ENCODE results near the gene NOC2L. TPM values are rescaled to one million over a fixed set of nuclear protein-coding genes. Genes with fewer than 3 reads are reported as not detected.

Gene NOC2L
- total RNA-seq, 4 donors from 2014 or later: 35.3 to 54.1 (median 47.5) TPM

DNA sequence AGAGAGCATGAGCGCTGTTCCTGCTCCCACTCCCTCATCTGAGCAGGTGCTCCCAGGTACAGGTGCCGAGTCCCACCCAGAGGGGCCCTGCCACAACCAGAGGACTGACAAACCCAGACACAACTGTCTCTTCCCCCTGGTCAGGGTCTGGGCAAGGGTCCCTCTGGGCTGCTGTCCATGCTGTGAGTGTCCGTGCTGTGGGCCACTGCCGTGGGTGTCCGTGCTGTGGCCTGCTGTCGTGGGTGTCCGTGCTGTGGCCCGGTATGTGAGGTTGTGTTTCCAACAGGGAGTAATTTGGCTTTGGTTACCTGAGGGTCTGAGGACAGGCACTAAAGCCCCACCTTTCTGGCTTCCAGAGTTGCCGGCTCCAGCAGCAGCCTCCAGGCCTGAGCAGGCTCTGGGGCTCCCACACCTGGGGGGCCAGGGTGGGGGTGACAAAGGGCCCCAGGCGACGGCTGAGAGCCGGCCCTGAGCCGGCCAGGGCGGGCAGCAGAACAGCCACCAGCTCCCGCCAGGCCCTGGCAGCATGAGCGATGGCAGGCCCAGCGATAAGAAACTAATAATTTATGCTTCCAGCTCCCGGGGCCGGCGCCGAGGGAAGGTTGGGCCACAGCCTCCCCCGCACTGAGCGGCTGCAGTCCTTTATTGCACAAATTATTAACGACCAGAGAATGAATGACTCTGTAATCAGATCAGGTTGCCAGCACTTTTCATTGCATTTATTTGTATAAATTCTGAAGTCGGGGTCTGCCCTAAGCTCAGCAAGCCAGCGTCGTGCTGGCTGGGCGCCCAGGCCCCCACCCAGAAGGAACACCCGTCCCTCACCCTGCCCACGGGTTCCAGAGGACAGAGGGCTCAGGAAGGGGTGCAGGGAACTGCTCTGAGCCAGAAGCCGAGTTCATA, 42.6 kb downstream of the NOC2L start:
- Histone ChIP-seq H3K36me3 (no peaks in the 10 kb centered on the region), H3K9me3 (no peaks in the 10 kb centered on the region), H3K27ac (replicated peaks in 1 of 4) (no peak overlapping the region), H3K4me1 (peaks cover 15 to 39% (median 27%) of the 10 kb centered on the region in 4 donors), H3K27me3 (peaks cover 0 to 99% (median 9%) of the 10 kb centered on the region in 4 donors), H3K4me3 (no peak overlapping the region)
- TF ChIP-seq, protein P1, sequence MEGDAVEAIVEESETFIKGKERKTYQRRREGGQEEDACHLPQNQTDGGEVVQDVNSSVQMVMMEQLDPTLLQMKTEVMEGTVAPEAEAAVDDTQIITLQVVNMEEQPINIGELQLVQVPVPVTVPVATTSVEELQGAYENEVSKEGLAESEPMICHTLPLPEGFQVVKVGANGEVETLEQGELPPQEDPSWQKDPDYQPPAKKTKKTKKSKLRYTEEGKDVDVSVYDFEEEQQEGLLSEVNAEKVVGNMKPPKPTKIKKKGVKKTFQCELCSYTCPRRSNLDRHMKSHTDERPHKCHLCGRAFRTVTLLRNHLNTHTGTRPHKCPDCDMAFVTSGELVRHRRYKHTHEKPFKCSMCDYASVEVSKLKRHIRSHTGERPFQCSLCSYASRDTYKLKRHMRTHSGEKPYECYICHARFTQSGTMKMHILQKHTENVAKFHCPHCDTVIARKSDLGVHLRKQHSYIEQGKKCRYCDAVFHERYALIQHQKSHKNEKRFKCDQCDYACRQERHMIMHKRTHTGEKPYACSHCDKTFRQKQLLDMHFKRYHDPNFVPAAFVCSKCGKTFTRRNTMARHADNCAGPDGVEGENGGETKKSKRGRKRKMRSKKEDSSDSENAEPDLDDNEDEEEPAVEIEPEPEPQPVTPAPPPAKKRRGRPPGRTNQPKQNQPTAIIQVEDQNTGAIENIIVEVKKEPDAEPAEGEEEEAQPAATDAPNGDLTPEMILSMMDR (IDR thresholded peaks at IDR 0.05): no peak
- TF ChIP-seq POLR2AphosphoS5 (IDR thresholded peaks at IDR 0.05): no peak
- TF ChIP-seq POLR2A (IDR thresholded peaks at IDR 0.05; ENCODE audit: low read depth): no peak
- TF ChIP-seq EP300 (IDR thresholded peaks at IDR 0.05): no peak
- intact Hi-C loops (cut with DNase I): no loop called here
- 18% methylated on average over 20 of the region's 31 CpGs for WGBS
- no peak for DNase-seq (ENCODE audit: extremely low spot score)

DNA sequence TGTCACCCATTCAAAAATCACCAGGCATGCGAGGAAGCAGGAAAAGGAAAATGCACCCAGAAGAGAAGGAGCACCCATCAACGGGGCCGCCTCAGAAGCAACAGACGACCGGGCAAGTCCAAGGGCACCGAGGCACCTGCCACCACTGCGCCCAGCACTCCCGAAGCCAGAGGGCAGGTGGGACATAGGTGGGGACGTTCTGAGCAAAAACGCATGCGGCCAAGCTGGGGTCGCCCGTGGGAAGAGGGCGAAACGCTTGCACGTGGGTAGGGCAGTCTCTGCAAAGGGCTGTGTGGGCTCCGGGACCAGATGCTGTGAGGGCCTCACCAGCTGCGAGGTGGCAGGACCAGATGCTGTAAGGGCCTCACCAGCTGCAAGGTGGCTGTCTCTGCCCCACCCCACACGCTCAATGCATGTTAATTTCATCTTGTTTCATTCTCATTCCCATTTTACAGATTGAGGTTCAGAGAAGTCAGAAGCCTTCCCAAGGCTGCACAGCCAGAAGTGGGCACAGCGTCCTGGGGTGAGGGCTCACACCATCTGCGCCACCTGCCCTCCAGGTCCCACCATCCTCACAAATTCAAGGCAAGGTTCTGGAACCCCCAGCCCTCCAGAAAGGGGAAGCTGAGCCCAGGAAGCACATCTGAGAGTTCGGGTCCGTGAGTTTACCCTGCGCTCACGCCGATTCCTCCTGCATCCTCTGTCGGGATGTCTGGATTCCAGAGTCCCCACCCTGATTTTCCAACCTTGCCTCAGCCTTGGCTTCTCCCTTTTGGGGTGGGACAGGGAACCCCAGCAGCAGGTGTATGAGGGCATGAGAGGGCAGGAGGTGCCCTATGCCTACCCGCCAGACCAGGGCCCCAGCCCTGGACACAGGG, 43.5 kb downstream of the NOC2L start:
- Histone ChIP-seq H3K36me3 (no peaks in the 10 kb centered on the region), H3K27me3 (peaks cover 0 to 99% (median 7%) of the 10 kb centered on the region in 4 donors), H3K27ac (replicated peaks in 1 of 4) (no peak overlapping the region), H3K4me3 (no peak overlapping the region), H3K9me3 (no peaks in the 10 kb centered on the region), H3K4me1 (peaks cover 6 to 39% (median 27%) of the 10 kb centered on the region in 4 donors)
- 84% methylated on average over 26 of the region's 28 CpGs for WGBS
- DNase-seq (ENCODE audit: extremely low spot score): no peak
- TF ChIP-seq EP300 (IDR thresholded peaks at IDR 0.05): no peak
- no peak for TF ChIP-seq POLR2AphosphoS5 (IDR thresholded peaks at IDR 0.05)
- TF ChIP-seq POLR2A (IDR thresholded peaks at IDR 0.05; ENCODE audit: low read depth): no peak
- TF ChIP-seq, protein P1 (IDR thresholded peaks at IDR 0.05): no peak
- intact Hi-C loops (cut with DNase I): no loop called here

DNA sequence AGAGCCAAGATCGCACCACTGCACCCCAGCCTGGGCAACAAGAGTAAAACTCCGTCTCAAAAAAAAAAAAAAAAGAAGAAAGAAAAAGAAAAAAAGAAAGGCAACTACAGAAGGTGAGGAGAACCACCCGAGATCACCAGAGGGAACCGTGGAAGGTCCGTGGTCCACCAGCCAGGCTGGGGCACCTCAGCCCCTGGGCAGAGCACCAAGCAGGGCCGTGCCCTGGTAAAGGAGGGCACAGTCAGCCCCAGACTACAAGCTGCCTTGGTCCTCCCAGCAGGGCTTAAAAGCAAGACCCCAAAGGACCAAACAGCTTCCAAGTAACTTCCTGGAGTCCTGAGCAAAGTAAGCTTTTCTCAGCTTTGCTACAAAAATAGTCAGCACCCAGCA, 44.2 kb downstream of the NOC2L start:
- H3K4me3 ChIP-seq: no peak overlapping the region
- H3K27me3 ChIP-seq: peaks cover 0 to 99% (median 11%) of the 10 kb centered on the region in 4 donors
- no peaks in the 10 kb centered on the region for H3K9me3 ChIP-seq
- 85% methylated on average over 6 of the region's 6 CpGs for WGBS
- H3K4me1 ChIP-seq: peaks cover 8 to 39% (median 28%) of the 10 kb centered on the region in 4 donors
- no peak overlapping the region for H3K27ac ChIP-seq (replicated peaks in 1 of 4)
- no peaks in the 10 kb centered on the region for H3K36me3 ChIP-seq
- no peak for TF ChIP-seq POLR2AphosphoS5 (IDR thresholded peaks at IDR 0.05)
- TF ChIP-seq, protein P1 (IDR thresholded peaks at IDR 0.05): no peak
- TF ChIP-seq EP300 (IDR thresholded peaks at IDR 0.05): no peak
- no peak for TF ChIP-seq POLR2A (IDR thresholded peaks at IDR 0.05; ENCODE audit: low read depth)
- intact Hi-C loops (cut with DNase I): no loop called here
- no peak for DNase-seq (ENCODE audit: extremely low spot score)

DNA sequence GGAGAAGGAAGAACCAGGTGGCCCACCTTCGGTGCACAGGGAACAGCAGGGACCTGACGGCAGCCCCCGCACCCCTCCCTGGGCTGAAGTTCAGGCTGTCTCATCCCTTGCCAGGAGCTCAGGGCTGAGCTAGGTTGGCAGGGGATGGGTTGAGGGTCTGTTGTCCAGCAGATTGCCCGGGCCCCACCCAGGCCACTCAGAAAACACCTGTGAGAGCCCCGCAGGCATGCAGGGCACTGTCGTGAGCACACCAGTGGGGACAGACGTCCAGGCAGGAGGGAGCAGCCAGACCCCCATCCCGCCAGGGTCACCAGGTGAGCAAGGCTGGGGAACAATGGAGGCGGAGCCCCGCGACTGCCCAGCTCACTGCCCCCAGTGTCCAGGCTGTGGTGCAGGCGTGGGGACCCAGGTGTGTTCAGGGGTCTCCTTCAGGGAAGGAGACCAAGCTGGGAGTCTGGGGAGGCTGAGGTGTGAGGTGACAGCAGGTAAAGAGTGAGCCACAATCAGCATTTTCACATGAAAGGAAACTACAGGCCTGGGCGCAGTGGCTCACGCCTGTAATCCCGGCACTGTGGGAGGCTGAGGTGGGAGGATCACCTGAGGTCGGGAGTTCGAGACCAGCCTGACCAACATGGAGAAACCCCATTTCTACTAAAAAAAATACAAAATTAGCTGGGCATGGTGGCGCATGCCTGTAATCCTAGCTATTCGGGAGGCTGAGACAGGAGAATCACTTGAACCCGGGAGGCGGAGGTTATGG, 44.7 kb downstream of the NOC2L start:
- intact Hi-C loops (cut with DNase I): no loop called here
- 87% methylated on average over 18 of the region's 21 CpGs for WGBS

More for the DNA sequence above, 44.7 kb downstream of the NOC2L start:
- H3K4me3 ChIP-seq: no peak overlapping the region
- no peaks in the 10 kb centered on the region for H3K36me3 ChIP-seq
- TF ChIP-seq EP300 (IDR thresholded peaks at IDR 0.05): no peak
- no peak for TF ChIP-seq POLR2A (IDR thresholded peaks at IDR 0.05; ENCODE audit: low read depth)
- no peak for TF ChIP-seq POLR2AphosphoS5 (IDR thresholded peaks at IDR 0.05)
- peaks cover 8 to 37% (median 32%) of the 10 kb centered on the region in 4 donors for H3K4me1 ChIP-seq
- H3K27me3 ChIP-seq: peaks cover 0 to 97% (median 10%) of the 10 kb centered on the region in 4 donors
- no peak overlapping the region for H3K27ac ChIP-seq (replicated peaks in 1 of 4)
- H3K9me3 ChIP-seq: no peaks in the 10 kb centered on the region
- DNase-seq (ENCODE audit: extremely low spot score): no peak

All from esophagus muscularis mucosa (tissue), 4 donors.